WERI-Rb-1 (cell line): Measurements from ENCODE around the gene ATP2B2.

Experiments used
- DNase-seq: peaks from one replicate; pipeline ENCODE4 v3.0.0-alpha.2; 2020
- H3K27ac ChIP-seq: fragments of 250-450 bp; sonication (Bioruptor Pico); 2 replicates; pipeline ENCODE4 v1.5.1; 2020; ENCODE audit warnings: mild to moderate bottlenecking, moderate library complexity
- H3K27me3 ChIP-seq: fragments of 250-450 bp; sonication (Bioruptor Pico); 2 replicates; pipeline ENCODE4 v1.5.1; 2021; ENCODE audit warnings: mild to moderate bottlenecking, low read depth, moderate library complexity; ENCODE audit not compliant: insufficient read depth, severe bottlenecking
- H3K36me3 ChIP-seq: fragments of 250-450 bp; sonication (Bioruptor Pico); 2 replicates; pipeline ENCODE4 v1.5.1; 2020; ENCODE audit warnings: mild to moderate bottlenecking, moderate library complexity
- H3K4me3 ChIP-seq: 2 replicates; pipeline ENCODE4 v1.5.1; 2011; ENCODE audit warnings: low read depth, mild to moderate bottlenecking, control low read depth, low read length
- H3K9me3 ChIP-seq: fragments of 250-450 bp; sonication (Bioruptor Pico); 2 replicates; pipeline ENCODE4 v1.5.1; 2021; ENCODE audit warnings: mild to moderate bottlenecking, moderate library complexity; ENCODE audit not compliant: severe bottlenecking
- CTCF ChIP-seq: IDR thresholded peaks from 2 replicates; pipeline ENCODE4 v1.5.1; 2011; ENCODE audit warnings: low read depth, mild to moderate bottlenecking, control low read depth, inconsistent platforms, low read length

The ATP2B2 gene

GRCh38 chr3:10393514-10393913 is 111.9 kb downstream of the ATP2B2 start:
- Histone ChIP-seq H3K27ac (no peak overlapping the region), H3K27me3 (no peaks in the 10 kb centered on the region), H3K9me3 (peaks cover 9% of the 10 kb centered on the region), H3K36me3 (no peaks in the 10 kb centered on the region), H3K4me3 (no peak overlapping the region)
- DNase-seq: no peak
- TF ChIP-seq CTCF: no peak

- Histone ChIP-seq H3K9me3 (peaks cover 14% of the 10 kb centered on the region), H3K27ac (no peak overlapping the region), H3K27me3 (no peaks in the 10 kb centered on the region), H3K36me3 (no peaks in the 10 kb centered on the region), H3K4me3 (no peak overlapping the region)
- DNase-seq: no peak
- no peak for TF ChIP-seq CTCF
Measured at GRCh38 chr3:10392906-10393461, 112.4 kb downstream of the ATP2B2 start.

GRCh38 chr3:10392244-10392643 is 113.1 kb downstream of the ATP2B2 start:
- H3K27ac ChIP-seq: no peak overlapping the region
- TF ChIP-seq CTCF: peak; percentile 30; the same call in 1 of the 2 replicates
- no peaks in the 10 kb centered on the region for H3K27me3 ChIP-seq
- H3K4me3 ChIP-seq: no peak overlapping the region
- H3K9me3 ChIP-seq: peaks cover 21% of the 10 kb centered on the region
- no peak for DNase-seq
- no peaks in the 10 kb centered on the region for H3K36me3 ChIP-seq

GRCh38 chr3:10391391-10391790 is 114.0 kb downstream of the ATP2B2 start:
- Histone ChIP-seq H3K9me3 (peaks cover 22% of the 10 kb centered on the region), H3K27ac (no peak overlapping the region), H3K36me3 (no peaks in the 10 kb centered on the region), H3K4me3 (no peak overlapping the region), H3K27me3 (no peaks in the 10 kb centered on the region)
- DNase-seq: no peak
- no peak for TF ChIP-seq CTCF

- TF ChIP-seq CTCF: no peak
- Histone ChIP-seq H3K4me3 (no peak overlapping the region), H3K27ac (no peak overlapping the region), H3K9me3 (peaks cover 22% of the 10 kb centered on the region), H3K36me3 (no peaks in the 10 kb centered on the region), H3K27me3 (no peaks in the 10 kb centered on the region)
- DNase-seq: no peak
Measured at GRCh38 chr3:10390641-10391373, 114.6 kb downstream of the ATP2B2 start.
